ENCODE data around the gene THUMPD2.
"Not testable (repeated sequence)": the region's sequence is repeated elsewhere in the genome, so short reads cannot be mapped to it uniquely, and the experiment has no call there.

Gene THUMPD2

GRCh38 chr2:39757156-39757555, 21.9 kb downstream of the THUMPD2 start:
- DNase-seq (ENCODE audit: low read depth), result no peak

- no peak for DNase-seq (ENCODE audit: low read depth)
Measured at GRCh38 chr2:39755466-39755865, 23.6 kb downstream of the THUMPD2 start.

GRCh38 chr2:39743269-39743776, 35.7 kb downstream of the THUMPD2 start:
- no peak for DNase-seq (ENCODE audit: low read depth)

- no peak for DNase-seq (ENCODE audit: low read depth)
Measured at GRCh38 chr2:39741871-39742270, 37.2 kb downstream of the THUMPD2 start.

- no peak for DNase-seq (ENCODE audit: low read depth)
Measured at GRCh38 chr2:39739386-39739785, 39.7 kb downstream of the THUMPD2 start.

- no peak for DNase-seq (ENCODE audit: low read depth)
Measured at GRCh38 chr2:39738936-39739335, 40.1 kb downstream of the THUMPD2 start.

GRCh38 chr2:39737661-39738060, 41.4 kb downstream of the THUMPD2 start:
- DNase-seq (ENCODE audit: low read depth), result no peak

- DNase-seq (ENCODE audit: low read depth), result no peak
Measured at GRCh38 chr2:39736640-39737039, 42.4 kb downstream of the THUMPD2 start.

- no peak for DNase-seq (ENCODE audit: low read depth)
Measured at GRCh38 chr2:39735648-39736047, 43.4 kb downstream of the THUMPD2 start.

- no peak for DNase-seq (ENCODE audit: low read depth)
Measured at GRCh38 chr2:39734445-39734844, 44.6 kb downstream of the THUMPD2 start.

GRCh38 chr2:39733070-39733674, 45.9 kb downstream of the THUMPD2 start:
- no peak for DNase-seq (ENCODE audit: low read depth)

- DNase-seq (ENCODE audit: low read depth), result no peak
Measured at GRCh38 chr2:39732482-39732881, 46.6 kb downstream of the THUMPD2 start.

- no peak for DNase-seq (ENCODE audit: low read depth)
Measured at GRCh38 chr2:39731546-39731945, 47.5 kb downstream of the THUMPD2 start.

GRCh38 chr2:39730685-39731302, 48.3 kb downstream of the THUMPD2 start:
- no peak for DNase-seq (ENCODE audit: low read depth)

GRCh38 chr2:39730276-39730675, 48.8 kb downstream of the THUMPD2 start:
- no peak for DNase-seq (ENCODE audit: low read depth)

- no peak for DNase-seq (ENCODE audit: low read depth)
Measured at GRCh38 chr2:39728941-39729351, 50.1 kb downstream of the THUMPD2 start.

GRCh38 chr2:39728085-39728484, 51.0 kb downstream of the THUMPD2 start:
- not testable (repeated sequence) for DNase-seq (ENCODE audit: low read depth)

GRCh38 chr2:39725401-39725800, 53.7 kb downstream of the THUMPD2 start:
- DNase-seq (ENCODE audit: low read depth), result no peak

- no peak for DNase-seq (ENCODE audit: low read depth)
Measured at GRCh38 chr2:39724828-39725144, 54.3 kb downstream of the THUMPD2 start.

GRCh38 chr2:39723946-39724827, 54.9 kb downstream of the THUMPD2 start:
- no peak for DNase-seq (ENCODE audit: low read depth)

GRCh38 chr2:39723497-39723896, 55.6 kb downstream of the THUMPD2 start:
- DNase-seq (ENCODE audit: low read depth), result no peak

- no peak for DNase-seq (ENCODE audit: low read depth)
Measured at GRCh38 chr2:39720970-39721369, 58.1 kb downstream of the THUMPD2 start.

- no peak for DNase-seq (ENCODE audit: low read depth)
Measured at GRCh38 chr2:39719317-39719716, 59.7 kb downstream of the THUMPD2 start.

All from stimulated activated CD8-positive, alpha-beta memory T cell treated with anti-CD3 and anti-CD28 coated beads, Interleukin-7, amount 100 ng/mL, for 24 hours (primary cell).